Stimulated activated CD8-positive, alpha-beta memory T cell treated with anti-CD3 and anti-CD28 coated beads, Interleukin-7, amount 100 ng/mL, for 48 hours (primary cell): ENCODE measurements around the gene LIN37.
A peak's percentile ranks its signal among the peaks of the same experiment; 100 is the strongest.

Source experiments
- DNase-seq, 2 donors: peaks; one replicate each; pipeline ENCODE4 v3.0.0-alpha.2; 2020; ENCODE audit warnings: low read depth in 1 of 2; ENCODE audit errors: extremely low read depth in 1 of 2

The LIN37 gene

DNA sequence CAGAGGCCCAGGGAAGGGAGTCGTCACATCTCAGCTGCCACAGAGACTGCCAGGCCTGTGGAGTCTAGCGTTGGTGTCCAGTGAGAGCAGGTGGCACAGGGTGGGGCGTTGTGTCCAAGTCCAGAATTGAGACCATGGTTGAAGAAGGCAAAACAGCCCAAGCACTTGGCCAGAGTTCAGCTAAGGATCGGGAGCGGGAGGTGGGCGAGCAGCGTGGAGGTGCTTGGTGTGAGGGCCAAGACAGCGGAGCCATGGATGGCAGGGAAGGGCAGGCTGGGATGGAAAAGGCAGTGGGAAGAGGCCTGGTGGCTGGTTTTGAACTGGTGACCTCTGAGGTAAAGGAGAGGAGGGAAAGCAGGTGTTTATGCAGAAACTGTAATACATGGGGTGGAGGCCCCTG, 14.1 kb upstream of the LIN37 start:
- no peak for DNase-seq

DNA sequence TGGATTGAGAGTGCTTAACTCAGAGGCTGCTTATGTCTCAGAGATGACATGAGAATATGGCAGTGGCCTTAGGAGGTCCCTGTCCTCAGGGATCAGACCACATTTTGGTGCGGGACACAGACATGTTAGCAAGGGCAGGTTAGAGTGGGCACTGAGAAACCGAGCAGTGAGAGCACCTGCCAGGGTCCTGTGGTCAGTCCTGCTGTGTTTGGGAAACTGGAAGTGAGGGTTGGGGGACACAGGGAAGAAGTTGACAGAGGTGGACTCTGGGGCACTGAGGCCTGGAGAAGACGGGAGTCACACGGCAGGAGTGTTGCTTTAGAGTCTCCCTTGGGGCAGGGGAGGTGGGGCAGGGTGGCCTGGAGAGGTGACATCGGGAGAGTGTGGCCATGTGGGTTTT, 13.5 kb upstream of the LIN37 start:
- DNase-seq: no peak

DNA sequence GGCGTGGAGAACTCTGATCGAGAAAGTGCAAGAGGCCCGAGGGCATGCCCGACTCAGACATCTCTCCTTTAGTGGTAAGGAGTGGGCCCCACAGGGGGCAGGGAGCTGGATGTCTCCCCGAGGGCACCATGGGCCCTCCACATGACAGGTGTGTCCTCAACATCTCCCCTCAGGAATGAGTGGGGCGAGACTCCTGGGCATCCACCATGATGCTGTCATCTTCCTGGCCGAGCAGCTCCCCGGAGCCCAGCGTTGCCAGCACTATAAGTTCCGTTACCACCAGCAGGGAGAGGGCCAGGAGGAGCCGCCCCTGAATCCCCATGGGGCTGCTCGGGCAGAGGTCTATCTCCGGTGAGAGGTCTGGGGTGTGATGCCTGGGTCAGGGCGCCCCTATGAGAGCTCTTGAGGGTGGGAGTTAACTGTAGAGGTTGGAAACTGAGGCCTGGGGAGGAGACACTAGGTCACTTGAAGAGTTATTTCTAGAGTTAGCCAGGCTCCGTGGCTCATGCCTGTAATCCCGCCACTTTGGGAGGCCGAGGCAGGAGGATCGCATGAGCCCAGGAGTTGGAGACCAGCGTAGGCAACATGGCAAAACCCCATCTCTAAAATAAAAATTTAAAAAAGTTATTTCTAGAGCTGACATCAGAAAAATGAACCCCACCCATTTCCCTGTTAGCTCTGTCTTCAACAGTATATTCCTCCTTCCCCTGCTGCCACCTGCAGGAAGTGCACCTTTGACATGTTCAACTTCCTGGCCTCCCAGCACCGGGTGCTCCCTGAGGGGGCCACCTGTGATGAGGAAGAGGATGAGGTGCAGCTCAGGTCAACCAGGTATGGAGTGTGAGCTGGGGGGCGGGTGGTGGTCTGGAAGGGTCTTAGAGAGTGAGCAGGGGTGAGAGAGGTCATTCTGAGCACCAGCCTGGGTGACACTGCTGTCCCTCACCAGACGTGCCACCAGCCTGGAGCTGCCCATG, 11.2 kb upstream of the LIN37 start:
- DNase-seq: no peak

DNA sequence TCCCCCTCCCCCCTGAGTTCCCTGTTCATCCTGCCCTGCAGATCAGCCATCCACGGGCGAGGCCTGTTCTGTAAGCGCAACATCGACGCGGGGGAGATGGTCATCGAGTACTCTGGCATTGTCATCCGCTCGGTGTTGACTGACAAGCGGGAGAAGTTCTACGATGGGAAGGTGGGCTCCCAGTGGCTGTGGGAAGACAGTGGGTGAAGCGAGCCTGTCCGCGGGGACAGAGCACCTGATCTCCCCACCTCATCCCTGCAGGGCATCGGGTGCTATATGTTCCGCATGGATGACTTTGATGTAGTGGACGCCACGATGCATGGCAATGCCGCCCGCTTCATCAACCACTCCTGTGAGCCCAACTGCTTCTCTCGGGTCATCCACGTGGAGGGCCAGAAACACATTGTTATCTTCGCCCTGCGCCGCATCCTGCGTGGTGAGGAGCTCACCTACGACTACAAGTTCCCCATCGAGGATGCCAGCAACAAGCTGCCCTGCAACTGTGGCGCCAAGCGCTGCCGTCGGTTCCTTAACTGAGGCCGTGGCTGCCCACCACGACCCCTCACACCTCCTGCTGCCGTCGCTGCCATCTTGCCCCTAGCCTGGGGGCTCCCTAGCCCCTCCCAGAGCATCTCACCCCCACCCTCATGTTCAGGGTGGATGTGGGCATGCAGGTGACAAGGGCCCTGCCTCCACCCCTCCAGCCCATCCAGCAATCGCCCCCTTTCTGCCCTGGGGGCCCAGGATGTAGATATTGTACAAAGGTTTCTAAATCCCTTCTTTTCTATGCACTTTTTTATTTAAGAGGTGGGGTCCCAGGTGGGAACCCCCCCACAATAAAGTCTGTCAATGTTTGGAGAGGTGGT, 10.1 kb upstream of the LIN37 start:
- DNase-seq: no peak

DNA sequence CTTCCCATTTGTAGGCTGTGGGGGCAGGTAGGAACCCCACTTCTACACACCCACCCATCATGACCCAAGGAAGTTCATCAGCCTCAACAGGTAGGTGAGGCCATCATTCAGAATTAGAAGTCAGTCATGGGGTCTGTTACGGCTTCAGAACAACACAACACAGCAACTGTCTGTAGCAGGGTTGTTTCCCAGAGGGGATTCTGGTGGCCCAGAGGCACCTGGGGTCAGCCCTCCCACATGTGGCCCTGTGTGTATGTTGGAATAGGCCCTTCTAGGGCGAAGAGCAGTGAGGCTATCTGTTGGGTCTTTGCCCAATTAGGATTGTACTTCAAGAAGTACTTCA, 9.5 kb upstream of the LIN37 start:
- no peak for DNase-seq

DNA sequence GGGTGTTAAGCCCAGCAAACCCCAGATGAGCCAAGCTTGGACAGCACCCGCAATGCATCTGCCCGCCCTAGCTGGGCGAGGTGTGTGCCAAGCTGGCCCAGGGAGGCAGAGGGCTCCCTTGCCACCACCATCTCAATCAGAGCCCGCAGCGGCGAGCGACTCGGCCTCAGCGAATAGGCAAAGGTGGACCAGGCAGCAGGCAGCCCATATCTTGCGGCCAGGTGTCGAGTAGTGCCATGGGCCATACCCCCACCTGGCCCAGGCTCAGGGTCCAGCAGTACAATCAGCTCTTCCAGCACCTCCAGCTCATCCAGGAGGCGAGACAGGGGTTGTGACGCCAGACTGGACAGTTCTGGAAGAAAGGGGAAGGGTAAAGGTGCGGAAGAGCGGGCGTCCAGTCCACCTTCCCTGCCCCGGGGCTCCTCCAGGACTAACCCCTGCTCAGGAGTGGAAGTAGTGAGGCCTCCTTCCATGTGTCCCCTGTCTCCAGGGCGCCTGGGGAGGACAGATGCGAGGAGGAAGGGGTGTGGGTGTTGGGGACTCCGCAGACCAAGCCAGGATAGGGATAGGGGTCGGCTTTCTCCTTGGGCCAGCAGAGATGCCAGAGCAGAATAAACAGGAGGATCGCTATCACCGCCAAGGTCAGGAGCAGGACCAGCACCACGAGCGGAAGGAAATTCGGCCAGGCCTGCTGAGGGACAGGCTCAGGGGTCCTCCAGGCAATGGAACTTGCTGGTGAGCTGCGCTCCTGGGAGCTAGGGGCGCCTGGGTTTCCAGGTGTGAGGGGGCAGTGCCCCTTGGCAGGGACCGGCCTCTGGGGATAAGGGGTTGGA, 8.9 kb upstream of the LIN37 start:
- no peak for DNase-seq

DNA sequence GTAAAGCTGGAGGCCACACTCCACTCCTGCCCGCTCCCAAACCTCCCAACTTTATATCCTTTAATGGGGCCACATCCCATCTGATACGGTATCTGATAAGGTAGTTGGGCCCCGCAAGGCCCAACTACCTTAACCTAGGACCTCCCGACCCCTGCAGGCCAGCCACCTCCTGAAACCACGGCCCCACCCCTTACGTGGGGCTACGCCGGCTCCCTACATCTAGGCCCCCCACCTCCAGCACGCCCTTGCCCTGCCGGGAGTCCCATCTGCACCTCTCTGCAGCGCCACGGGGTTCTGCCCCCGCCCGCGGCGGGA, 8.3 kb upstream of the LIN37 start:
- peak in 1 of 2 donors; percentile 41 for DNase-seq

DNA sequence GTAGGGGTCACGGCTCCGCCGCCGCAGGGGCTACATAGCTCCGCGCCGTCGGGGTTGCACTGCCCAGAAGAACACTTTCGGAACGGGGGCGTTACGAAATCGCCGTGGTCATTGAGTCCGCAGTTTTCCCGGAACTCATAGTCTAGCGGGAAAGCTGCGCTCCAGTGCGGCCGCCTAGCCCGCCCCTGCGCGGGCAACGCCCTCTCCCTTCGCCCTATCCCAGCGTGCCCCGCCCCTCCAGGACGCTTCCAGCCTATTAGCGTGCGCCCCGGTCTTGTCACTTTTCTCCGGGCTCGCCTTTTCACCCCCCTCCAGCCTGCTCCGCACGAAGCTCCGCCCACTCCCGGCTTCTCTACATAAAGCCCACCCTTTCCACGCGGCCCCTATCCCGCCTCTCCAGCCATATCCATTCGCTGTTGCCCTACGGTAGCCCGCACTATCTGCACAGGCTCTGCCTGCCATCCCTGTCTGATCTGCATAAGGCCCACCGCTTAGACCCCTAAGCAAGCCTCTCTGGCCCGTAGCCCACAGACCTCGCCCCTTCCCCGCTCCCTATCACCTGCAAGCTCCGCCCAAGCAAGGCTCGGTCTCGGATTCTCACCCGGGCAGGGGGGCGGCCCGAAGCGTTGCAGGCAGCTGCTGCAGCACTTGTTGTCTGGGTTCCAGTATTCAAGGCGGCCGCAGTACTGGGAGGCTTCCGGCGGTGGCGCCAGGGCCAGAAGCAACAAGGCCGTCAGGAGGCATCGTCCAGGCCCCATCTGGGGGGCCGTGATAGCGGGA, 7.8 kb upstream of the LIN37 start:
- DNase-seq: peak; percentile 95 to 98

DNA sequence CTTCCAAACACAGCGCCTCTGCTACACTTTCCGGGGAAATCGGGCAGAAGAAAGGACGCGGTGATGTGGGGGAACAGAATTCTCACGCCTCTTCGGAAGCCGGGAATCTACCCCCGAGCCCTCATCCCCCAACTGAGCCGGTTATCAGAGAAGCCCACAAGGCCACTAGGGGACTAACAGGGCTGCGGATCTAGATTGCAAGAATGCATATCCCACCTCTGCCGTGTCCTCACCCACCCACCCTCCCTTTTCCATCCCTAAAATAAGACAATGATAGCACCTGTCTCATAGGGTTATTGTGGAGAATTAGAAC, 7.2 kb upstream of the LIN37 start:
- no peak for DNase-seq

DNA sequence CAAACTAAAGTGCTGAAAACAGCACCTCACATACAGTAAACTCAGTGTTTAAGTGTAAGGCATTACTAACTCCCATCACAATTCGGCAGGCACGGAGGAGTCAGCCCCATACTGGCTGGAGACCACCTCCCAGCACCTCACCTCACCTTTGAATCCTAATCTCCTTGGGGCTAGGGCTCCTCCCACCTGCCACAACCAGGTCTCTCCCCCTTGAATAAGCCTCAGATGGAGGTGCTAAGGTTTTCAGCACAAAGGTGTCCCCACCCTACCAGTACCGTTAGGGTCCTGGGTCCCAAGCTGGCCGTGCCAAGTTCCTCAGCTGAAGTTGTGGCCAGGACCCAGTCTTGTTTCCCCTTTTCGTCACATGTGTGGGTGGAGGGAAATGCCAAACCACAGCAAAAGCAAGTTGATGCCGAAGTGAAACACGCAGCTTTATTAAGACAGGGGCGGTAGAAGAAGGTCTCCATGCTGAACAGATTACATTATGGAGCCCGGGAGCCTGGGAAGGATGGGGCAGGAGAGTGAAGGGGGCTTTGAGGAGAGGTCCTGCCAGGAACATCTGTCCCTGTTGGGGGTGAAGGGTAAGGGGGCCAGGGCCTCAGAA, 6.2 kb upstream of the LIN37 start, which contains the start of gene IGFLR1:
Gene IGFLR1, minus strand, starts transcription at position 332 of the 604 bp plus-strand sequence. CDS start 1,272 bp downstream, outside the sequence.
- DNase-seq: peak; percentile 57 to 77

DNA sequence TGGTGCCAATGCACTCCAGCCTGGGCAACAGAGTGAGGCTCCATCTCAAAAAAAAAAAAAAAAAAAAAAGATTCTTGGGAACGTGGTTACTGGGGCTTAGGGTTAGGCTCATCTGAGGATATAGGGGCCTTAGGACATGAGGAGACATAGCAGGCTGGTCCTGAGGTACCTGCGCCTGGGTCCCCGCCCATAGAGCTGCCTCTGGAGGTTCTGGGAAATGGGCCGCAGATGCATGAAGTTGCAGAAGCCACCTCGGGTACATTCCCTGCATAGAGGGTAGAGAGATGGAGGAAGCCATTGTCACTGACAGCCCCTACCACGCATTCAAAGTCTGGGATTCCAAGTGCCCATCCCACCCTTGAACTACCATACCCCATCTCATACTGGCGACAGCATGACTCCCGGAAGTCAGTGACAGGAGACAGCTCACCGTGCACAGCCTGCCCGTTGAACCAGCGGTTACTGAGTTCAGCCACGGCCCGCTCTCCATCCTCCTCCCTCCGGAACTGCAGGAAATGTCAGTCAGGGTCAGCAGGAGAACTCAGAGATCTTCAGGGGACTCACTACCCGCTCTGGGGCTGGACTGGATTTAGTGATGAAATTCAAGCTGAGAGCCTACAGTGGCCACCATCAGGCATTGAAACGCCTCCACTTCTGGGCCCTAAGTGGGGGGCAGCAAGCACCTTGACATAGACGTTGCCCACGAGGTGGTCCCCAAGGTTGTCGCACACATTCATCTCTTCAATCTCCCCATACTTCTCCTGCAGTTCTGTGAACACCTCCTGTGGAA, 4.5 kb upstream of the LIN37 start:
- DNase-seq: no peak

DNA sequence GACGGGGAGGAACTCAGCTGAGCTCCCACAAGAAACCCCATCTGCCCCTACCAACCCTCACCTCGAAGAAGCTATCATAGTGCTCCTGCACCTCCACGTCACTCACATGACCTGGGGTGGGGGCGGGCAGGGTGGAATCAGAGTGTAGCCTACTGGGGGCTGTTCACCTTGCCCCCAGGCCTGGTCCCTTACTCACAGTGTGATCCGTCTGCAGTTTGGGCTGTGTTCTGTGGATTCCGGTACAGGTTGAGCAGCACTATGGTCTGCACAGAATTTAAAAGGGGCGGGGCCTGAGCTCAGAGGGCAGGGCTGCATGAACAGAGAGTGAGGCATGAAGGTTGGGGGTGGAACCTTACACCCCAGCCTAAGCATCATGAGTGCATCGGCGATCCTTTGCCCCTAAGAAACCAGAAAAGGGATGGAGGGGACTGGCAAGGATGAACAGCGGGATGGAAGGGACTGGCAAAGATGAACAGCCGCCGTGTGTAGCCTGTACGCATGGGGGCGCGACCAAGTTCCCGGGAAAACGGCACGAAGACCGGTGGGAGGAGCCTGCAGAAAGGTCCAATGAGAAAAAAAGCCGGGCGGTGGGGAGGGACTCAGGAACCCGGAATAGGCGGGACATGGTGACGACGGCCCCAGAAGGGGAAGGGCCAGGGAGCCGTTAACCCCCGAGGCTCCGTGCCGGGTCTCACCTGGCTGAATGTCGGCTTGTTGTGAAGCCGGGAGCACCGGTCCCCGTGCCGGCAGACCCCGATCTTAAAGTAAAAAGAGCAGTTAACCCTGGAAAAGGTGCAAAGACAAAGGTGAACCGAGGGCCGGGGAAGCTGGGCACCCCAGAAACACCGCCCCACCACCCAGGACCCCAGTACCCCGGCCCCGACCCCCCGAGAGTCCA, 3.7 kb upstream of the LIN37 start:
- DNase-seq: peak; percentile 80 to 92

DNA sequence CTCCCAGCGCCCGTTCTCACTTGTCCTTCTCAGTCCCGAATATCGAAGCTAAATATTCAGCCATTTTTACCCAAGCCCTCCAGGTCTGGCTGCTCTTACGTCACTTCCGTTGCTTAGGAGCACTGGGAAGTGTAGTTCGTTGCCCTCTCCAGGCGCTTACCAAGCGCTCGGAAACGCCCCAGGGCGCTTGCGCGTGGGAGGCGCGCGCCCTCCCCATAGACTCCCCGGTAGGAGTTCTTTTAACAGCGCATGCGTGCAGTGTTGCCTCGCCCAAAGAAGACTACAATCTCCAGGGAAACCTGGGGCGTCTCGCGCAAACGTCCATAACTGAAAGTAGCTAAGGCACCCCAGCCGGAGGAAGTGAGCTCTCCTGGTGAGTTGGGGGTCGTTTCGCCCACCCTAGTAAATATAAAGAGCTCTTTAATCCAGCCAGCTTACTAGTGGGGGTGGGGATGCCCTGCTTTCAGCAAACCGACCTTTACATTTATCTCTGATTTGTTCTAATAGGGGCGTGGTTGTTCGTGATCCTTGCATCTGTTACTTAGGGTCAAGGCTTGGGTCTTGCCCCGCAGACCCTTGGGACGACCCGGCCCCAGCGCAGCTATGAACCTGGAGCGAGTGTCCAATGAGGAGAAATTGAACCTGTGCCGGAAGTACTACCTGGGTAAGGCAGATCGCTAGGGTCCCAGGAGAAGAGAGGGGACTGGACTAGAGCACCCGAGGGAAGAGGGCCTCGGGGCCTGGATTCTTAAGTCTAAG, 2.9 kb upstream of the LIN37 start, which contains the start of the genes PSENEN and U2AF1L4:
Gene PSENEN, plus strand, starts transcription at position 324 of the 759 bp plus-strand sequence. Its CDS starts 280 bp downstream, at position 604.
Gene U2AF1L4, minus strand, starts transcription at position 91 of the 759 bp plus-strand sequence. Its CDS starts 27 bp downstream, at position 64.
- DNase-seq: peak; percentile 91 to 95

DNA sequence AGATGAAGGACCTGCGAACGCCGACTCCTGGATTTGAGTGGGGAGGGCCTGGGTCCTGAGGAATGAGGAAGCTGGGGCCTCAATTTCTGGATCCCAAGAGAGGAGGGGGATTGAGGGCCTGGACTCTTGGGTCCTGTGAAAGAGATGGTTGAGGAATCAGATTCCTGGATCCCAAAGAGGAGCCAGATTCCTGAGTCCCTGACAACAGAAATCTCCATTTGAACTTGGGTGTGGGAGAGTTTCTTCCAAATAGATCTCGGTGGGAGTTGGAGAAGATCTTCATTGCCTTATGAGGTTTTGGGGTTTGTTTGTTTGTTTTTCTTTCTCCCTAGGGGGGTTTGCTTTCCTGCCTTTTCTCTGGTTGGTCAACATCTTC, 2.3 kb upstream of the LIN37 start:
- DNase-seq: no peak

DNA sequence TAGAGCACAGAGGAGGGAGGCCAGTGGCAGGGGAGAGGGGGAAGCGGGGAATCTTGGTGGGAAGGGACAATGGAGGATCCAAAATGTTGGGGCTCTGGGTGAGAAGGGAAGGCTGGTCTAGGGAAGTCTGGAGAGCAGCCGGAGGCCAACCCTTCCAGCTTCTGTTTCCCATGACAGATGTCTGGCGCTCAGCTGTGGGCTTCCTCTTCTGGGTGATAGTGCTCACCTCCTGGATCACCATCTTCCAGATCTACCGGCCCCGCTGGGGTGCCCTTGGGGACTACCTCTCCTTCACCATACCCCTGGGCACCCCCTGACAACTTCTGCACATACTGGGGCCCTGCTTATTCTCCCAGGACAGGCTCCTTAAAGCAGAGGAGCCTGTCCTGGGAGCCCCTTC, 1.8 kb upstream of the LIN37 start:
- DNase-seq: no peak

DNA sequence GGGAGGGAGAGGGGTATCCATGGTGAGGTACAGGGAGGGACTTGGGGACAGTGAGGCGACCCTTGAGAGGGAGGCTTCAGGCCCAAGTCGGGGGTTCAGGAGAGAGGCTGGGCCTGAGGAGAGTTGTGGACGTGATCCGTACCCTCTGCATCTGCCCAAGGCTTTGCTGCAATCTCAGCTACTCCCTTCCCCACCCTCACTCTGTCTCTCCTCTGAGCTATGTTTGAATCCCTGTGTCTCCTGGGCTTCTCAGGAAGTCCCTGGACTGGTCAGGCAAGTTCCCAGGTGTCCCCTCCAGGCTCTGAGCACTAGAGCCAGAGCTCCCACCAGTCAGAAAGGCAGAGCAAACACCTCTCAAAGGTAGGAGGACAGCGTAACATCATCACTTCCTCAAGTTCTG, 1.8 kb downstream of the LIN37 start:
- DNase-seq: no peak
